ENCODE results near the gene OR5K3.

- no peak for TF ChIP-seq POLR2AphosphoS5 (IDR thresholded peaks at IDR 0.05)
- TF ChIP-seq, protein P1, sequence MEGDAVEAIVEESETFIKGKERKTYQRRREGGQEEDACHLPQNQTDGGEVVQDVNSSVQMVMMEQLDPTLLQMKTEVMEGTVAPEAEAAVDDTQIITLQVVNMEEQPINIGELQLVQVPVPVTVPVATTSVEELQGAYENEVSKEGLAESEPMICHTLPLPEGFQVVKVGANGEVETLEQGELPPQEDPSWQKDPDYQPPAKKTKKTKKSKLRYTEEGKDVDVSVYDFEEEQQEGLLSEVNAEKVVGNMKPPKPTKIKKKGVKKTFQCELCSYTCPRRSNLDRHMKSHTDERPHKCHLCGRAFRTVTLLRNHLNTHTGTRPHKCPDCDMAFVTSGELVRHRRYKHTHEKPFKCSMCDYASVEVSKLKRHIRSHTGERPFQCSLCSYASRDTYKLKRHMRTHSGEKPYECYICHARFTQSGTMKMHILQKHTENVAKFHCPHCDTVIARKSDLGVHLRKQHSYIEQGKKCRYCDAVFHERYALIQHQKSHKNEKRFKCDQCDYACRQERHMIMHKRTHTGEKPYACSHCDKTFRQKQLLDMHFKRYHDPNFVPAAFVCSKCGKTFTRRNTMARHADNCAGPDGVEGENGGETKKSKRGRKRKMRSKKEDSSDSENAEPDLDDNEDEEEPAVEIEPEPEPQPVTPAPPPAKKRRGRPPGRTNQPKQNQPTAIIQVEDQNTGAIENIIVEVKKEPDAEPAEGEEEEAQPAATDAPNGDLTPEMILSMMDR (IDR thresholded peaks at IDR 0.05): no peak
- TF ChIP-seq POLR2A (IDR thresholded peaks at IDR 0.05): no peak
- no peak for TF ChIP-seq EP300 (IDR thresholded peaks at IDR 0.05)
Observed at GRCh38 chr3:98395101-98395500, 4.6 kb downstream of the OR5K3 start.

Data from sigmoid colon (tissue), 4 donors.